CD4-positive, alpha-beta T cell treated with Interleukin-6 at 100 ng/mL for 8 hours (primary cell): ENCODE results near the gene COL18A1.

Experiments
- DNase-seq: peaks from one replicate; pipeline ENCODE4 v3.0.0-alpha.2; 2020; ENCODE audit warnings: mixed read lengths, low spot score

The COL18A1 gene

DNA sequence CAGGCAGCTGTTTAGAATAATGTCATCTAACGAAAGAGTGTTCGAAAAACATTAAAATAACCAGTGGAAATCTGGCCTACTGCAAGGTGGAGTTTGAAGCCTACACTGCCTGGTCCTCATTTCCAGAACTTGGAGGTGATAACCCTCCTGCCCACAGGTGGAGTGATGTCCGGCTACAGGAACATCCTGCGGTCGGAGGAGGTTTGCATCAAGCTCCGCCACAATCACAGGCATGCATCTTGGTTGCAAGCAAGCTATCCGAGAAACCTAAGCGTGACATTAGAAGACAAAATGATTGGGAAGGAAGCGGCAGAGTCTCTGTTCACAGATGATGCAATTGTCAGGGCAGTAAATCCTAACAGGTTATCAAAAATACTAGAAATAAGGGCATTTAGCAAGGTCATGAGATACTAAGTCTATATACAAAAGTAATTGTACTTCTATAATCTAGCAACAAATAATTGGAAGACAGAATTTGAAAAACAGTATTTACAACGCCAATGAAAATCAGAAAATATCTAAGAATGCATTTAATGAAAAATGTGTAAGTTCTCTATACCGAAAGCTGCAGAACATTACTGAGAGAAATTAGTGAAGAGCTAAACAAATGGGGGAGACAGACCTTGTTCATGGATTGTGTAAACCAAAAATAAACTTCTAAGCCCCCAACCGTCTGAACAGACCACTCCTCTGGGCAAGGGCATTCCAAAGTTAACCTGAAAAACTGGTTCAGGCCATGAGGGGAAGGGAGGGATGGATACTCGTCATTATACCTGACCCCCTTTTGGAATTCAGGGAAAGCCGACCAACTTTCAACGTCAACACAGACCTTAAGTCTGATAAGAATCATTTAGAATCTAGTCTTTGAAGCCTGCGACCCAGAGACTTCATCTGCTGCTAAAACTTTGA lies 141.9 kb downstream of the COL18A1 start:
- no peak for DNase-seq

DNA sequence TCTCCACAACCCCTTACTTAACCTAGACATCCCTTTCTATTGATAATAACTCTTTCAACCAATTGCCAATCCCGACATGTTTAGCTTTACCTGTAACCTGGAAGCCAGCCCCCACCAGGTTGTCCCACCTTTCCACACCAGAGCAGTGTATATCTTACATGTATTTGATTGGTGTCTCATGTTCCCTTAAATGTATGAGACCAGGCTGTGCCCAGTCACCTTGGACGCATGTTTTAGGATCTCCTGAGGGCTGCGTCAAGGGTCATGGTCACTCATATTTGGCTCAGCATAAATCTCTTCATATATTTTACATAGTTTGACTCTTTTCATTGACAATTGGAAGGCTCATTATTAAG lies 142.6 kb downstream of the COL18A1 start:
- DNase-seq = no peak

DNA sequence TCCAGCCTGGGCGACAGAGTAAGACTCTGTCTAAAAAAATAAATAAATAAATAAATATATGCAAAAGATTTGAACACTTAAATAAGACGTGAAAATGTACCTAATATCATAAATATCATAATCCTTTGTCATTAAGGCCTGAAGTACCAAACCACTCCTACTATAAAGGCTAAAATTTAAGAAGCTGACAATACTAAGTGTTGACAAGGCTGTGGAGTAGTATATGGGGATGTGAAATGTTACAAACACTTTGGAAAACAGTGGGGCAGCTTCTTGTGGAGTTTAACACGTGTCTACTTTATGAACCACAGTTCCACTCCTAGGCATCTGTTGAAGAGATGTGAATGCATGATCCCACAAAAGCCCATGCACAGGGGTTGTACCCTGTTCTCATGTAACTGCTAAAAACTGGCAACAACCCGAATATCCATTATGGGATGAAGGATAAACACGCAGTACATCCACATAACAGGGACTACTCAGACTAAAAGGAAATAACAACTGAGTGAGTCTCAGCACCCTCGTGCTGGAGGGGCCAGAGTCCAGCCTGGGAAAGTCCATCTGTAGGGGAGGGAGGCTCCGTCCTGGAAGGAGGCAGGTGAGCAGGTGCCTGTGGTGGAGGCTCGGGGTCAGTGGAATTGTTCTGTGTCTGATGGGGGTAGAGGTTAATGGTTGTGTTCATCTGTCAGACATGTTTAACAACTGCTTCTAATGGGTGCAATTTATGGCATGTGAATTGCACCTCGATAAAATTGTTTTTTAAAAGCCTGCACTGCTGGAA lies 143.9 kb downstream of the COL18A1 start:
- no peak for DNase-seq

DNA sequence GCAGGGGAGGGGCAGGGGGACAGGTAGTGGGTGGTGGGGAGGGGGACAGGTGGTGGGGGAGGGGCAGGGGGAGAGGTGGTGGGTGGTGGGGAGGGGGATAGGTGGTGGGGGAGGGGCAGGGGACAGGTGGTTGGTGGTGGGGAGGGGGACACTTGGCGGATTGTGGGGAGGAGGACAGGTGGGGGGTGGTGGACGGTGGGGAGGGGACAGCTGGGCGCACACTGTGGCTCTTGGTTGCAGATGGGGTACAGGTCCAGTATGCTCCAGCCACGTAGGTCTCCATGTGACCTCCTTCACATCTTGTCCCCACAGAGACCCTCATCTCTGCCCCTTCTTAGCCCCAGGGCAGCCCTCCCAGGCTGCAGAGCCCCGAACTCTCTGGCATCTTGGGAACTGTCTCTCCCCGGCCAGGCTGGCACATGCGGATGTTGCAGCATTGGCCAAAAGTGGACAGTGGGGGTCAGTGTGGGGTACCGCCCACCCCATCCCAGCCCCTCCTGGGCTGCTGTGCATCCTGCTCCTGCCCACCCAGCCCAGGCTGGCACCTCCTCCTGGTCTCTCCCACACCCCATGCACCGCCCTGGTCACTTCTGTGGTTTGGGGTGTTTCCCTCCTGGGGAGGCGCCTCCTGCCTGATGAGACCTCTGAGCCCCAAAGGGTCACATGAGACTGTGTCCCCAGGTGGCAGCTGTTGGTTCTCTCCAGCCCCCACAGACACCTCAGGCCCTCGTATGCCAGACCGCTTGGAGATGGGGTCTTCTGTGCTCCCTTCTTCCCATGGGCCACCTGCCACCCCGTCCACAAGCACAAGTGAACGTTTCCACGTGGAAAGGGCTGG lies 144.9 kb downstream of the COL18A1 start:
- DNase-seq = no peak

DNA sequence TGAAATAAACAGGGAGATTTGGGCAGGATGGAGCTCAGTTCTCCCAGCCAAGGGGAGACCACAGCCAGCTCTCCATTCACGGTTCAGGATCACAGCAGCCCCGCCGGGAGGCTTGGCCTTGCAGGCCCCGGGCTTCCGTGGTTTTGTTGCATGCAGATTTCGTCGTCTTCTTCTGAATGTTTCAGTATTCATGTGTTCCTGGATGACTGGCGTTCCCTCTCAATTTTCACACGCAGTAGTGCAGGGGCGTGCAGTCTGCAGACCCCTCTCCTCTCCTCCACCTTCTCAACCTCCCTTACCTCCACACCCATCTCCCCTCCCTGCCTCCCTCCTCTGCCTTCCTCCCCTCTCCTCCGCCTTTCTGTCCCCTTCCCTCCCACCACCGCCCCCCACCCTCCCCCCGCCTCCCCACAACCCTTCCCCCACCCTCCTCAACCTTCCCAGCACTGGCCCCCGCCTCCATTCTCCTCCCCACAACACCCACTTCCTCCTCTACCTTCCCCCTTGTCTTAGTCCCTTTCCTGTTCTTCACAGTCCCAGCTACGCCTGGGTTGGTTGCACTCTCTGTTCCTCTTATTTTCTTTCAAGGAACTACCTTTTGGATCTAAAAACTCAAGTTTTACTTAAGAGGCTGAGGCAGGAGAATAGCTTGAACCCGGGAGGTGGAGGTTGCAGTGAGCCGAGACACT lies 145.7 kb downstream of the COL18A1 start:
- peak; percentile 76 for DNase-seq

DNA sequence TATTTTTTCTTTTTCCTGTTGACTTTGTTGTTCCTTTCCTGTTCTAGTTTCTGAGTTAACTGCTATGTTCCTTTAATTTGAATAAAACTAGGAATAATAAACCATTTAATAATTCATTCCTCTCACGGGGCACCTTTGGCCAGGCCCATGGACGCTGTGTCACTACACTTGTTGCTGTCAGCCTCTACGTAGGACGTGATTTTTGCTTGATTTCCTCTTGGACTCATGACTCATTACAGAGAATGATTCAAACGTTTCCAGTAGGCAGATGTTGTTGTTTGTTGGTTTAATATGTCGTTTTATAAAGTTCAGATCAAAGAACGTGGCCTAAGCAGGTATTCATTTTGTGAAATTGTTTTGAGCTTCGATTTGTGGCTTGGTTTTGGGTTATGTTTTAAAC lies 146.4 kb downstream of the COL18A1 start:
- peak; percentile 65 for DNase-seq

DNA sequence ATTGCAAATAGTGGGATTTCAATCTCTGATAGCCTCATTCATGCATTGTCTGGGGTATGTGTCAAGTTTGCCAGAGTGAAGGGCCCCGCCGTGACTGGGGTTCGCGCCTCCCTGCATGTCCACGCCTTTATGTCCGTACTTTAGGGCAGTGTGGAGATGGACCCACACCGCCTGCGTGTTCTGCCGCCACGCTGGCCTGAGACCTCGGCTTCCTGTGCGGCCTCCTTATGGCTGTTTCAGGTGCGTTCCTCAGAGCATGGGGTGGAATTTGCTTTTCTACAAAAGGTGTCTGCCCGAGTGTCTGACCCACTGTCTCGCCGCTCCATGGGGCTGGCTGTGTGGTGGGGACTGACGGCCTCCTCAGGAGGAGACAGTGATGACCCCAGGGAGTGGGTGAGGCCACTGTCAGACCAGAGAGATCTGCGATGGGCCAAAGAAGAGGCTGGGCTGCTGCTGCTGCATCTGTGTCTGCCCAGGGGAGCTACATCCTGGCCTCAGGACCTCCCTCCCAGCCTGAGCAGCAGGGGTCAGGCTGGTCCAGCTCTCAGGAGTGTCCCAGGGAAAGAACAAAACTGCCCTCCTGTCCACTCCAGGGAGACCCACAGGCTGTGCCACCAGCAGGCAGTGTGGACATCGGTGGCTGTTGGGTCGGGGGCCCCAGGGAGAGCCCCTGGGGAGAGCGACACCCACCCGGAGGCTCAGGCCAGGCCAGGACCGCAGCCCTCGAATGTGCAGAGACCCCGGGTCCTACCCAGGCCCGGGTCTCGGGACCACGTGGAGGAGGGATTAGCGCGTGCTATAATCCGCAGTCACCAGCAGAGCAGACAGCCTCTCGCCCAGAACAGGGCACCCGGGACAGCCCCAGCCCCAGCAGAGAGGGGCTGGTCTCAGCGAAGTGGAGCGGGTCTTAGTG lies 147.1 kb downstream of the COL18A1 start:
- DNase-seq = no peak

DNA sequence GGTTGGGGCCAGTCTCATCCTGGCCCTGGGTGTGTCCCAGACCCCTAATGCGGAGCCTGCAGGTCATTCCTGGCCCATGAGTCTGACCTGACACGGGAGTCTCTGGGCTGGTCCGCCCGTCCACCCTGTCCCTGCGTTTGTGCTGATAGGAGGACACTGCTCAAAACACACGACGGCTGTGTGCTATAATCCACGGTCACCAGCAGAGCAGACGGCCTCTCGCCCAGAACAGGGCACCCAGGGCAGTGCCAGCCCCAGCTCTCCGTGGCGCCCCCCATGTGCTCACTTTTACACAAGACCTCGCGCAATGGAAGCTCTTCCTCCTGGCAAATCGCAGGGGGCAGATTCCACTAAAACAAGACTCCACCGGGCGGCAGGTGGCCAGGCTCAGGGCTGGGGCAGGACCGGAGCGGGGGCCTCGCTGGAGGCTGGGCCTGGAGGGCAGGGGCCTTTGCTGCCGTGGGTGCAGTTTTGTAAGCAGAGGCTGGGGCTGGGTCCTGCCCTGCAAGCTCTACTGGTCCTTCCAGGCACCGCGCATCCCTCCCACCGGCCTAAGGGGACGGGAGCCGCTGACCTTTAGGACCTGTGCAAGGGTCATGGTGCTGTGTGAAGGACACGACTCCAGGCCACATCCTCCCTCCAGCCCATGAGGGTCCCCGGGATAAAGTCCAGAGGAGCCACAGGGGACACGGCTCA lies 147.9 kb downstream of the COL18A1 start:
- no peak for DNase-seq

DNA sequence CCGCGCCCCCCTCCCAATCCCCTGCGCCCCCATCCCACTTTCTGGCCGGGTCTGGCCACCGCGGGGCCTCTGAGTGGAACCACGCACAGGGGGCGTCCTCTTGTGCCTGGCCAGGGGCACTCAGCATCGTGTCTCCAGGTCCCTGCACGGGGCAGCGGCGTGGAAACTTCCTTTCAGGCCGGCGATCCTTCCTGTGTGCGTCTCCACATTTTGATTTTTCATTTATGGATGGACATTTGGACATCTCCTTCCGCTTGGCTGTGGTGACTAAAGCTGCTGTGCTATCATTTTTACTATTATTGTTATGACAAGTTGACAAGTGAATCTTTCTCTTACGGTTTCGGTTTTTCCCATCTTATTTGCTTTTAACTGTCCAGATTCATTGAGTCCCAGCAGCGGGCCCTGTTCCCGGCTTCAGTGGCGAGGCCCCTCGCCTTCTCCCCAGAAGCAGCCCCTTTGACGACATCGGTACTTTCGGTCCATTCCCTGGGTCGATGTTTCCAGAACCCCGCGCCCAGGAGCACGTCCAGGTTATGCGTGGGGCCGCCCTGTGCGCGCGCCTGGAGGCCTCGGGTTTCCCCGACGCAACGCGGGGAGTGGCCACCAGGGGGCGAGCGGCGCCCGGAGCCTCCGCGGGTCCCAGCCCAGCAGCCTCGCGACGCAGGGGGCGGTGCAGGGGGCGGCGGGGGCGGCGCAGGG lies 149.7 kb downstream of the COL18A1 start:
- peak; percentile 84 for DNase-seq

DNA sequence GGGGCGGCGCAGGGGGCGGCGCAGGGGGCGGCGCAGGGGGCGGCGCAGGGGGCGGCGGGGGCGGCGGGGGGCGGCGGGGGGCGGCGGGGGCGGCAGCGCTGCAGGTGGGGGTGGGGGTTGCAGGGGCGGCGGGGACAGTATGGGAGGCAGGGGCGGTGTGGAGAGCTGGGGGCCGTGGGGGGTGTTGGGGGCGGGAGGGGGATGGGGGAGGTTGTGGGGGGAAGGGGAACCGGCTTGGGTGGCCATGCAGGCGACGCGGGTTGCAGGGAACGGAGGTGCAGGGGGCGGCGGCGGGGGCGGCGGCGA lies 150.2 kb downstream of the COL18A1 start:
- no peak for DNase-seq

DNA sequence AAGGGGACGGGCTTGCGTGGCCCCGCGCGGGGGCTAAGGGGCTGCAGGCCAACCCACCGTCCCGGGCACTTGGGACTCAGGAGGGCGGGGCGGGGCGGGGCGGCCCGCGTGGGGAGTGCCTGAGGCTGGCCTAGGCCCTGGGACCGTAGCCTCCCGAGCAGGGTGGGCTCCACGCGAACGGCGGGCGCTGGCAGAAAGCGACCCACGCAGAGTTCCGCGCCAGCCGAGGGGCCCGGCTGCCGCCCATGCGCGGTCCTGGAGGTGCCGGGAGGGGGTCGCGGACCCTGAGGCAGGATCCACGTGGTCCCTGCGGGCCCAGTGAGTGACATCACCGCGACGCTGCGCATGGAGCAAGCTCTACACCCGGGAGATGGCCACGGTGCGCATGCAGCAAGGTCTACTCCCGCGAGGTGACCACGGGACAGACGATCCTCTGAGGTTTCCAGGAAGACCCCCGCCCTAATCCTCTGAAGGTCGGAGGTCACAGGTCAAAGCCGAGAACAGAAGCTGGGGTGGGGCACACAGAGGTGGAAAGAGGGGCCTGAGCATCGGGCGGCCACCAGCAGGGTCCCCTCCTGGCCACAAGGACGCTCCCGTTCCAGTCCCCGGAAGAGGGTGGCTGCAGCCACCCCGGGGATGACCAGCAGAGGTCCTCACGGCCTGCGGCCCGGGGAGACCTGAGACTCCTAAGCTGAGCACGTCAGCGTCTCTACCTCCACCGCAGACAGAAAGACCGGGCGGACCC lies 150.8 kb downstream of the COL18A1 start:
- DNase-seq = peak; percentile 44

DNA sequence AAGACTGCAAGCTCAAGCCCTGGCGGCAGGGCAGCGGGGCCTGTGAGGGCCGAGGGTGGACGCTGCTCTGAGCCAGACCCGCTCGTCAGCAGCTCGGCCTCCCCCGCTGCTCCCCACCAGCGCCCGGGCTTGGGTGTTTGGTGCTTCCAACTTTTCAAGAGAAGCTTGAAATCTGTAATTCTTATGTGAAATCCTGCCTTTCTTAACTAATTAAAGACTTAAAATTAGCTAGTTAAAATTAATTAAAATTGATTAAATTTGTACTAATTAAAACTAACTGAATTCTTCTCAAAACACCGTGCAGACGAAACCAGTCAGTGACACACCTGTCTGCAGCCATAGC lies 151.3 kb downstream of the COL18A1 start:
- no peak for DNase-seq

DNA sequence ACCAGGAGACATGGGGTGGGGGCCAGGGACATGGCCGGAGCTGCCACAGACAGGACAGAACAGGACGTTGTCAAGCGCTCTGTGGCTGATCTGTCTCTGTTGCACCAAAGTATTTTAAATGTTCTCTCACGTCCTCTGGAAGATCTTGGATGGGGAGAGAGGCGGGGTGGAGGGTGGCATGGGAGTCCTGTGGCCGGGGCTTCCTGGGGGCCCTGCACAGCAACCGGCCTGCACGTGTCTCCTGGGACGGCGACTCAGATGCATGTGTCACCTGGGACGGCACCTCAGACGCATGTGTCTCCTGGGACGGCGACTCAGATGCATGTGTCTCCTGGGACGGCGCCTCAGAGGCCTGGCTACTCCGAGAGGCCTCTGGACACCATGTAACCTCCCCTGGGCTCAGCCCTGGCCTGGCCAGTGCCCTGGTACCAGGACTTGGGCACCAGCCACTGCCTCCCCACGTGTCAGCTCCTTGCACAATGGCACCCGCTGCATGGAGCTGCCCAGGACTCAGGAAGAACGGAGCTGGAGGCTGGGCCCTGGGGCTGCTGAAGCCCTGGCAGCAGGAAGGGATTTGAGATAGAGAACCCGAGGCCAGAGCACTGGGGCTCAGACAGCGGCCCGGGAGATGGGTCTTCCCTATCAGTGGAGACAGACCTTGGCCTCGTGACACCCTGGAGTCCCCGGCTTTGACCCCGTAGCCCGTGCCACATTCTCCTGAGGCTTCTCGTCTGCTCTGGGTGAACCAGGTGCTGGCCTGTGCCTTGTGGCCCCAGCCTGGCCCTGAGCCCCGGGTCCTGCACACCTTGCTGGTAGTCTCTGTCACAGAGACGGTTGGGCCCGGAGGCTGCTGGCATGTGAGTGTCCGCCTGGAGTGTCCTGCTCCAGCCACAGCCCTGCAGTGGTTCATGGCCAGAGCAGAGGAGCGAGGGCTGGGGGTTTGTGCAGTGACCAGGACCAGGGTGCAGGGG lies 152.0 kb downstream of the COL18A1 start:
- DNase-seq = no peak

DNA sequence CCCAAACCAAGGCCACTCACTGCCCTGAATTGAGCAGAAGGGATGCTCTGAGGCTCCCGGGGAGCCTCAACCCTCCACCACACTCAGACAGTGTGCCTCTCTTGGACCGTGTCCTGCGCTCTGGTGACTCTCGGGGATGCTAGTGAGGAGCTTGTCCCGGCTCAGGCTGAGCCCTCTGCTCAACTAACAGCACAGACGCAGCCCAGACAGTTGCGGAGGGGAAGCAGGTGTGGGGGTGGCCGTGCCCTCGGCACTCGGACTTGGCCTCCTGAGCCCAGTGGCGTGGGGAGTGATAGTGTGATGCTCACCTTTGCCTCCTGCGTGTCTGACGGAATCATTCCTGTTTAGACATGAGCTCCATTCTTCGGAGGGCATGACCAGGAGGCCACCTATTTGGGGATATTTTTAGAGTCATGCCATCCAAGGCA lies 152.7 kb downstream of the COL18A1 start:
- no peak for DNase-seq

DNA sequence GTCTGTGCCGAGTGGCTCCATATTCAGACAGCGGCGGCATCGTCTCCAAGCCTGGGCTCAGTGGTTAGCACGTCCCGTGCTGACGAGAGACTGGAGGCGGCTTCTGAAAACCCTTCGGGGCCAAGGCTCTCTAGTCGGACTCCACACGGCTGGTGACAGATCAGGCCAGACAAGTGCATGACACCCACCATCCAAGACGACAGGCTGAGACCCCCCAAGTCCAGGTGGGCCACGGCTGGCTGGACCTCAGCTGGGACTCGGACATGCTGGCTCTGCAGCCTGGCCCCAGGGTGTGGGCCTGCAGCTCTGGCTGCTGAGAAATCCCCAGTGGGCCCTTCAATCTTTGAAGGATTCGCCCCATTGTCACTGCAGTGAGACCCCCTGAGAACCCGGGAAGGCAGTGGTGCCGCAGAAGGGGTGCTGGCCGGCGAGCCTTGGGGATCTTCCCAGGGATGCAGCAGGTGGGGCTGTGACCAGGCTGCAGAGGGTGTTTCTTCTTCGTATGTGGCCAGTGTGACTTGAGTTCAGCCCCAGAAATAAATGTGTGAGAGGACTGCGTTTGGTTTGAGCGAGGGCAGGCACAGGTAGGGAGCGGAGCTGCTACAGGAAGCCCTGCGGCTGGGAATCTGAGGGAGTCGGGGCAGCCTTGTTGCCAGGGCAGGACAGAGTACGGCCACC lies 153.2 kb downstream of the COL18A1 start:
- no peak for DNase-seq

DNA sequence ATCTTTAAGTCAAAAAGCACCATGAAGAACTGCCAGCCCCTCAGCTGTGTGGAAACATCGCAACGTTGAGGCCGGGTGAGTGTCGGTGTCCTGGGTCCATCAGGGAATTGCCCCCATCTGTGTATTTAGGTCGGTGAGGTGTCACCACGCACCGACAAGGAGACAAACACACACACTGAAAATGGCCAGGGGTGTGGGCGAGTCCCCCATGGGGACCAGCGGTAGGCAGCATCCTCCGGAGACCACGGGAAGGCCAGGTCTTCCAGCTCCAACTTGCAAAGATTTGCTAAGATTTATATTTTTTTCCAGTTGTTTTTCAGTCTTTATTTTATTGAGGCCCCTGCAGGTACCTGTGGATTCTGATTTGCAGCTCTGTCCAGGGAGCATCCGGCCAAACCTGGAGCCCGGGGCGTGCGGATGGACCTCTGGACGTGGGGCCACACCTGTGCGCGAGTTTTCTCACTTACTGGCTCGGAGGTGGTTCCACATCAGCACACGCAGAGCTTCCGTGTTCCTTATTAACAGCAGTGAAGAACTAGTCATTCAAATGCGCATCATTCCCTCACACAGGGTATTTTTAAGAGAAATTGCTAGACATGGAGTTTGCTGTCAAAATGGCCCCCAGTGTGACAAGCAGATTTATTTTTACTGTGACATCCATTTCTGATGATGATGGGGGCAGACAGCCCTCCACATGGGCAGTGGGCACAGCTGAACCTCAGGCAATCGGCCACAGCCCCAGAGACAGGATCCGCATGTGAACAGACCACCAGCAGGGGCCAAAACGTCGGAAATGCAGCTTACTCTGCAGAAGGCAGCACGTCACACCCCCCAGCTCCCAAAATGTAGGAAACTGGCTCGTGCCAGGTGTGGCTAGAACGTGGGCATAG lies 154.5 kb downstream of the COL18A1 start:
- DNase-seq = no peak
